Tibial nerve (tissue), 4 donors: ENCODE results near the gene PLXDC1. TPM values are rescaled to one million over a fixed set of nuclear protein-coding genes. Genes with fewer than 3 reads are reported as not detected.

Source experiments
- DNase-seq, 2 donors: peaks; one replicate each; pipeline ENCODE4 v3.0.0-alpha.2; 2019; ENCODE audit warnings: low spot score in 2 of 2
- H3K27ac ChIP-seq, 4 donors: fragments of 200-600 bp; sonication (generic) in 3 of 4; one replicate each; pipeline ENCODE4 v1.5.1; 2017 to 2019; ENCODE audit warnings: mild to moderate bottlenecking in 1 of 4
- H3K27me3 ChIP-seq, 2 donors: fragments of 200-600 bp; sonication (generic) in 1 of 2; one replicate each; pipeline versions ENCODE4 v1.5.1 to v1.6.0; 2017 to 2019
- H3K36me3 ChIP-seq, 3 donors: fragments of 200-600 bp; sonication (generic); one replicate each; pipeline ENCODE4 v1.5.1; 2018 to 2019
- H3K4me1 ChIP-seq, 4 donors: fragments of 200-600 bp; sonication (generic) in 3 of 4; one replicate each; pipeline ENCODE4 v1.5.1; 2017 to 2019
- H3K4me3 ChIP-seq, 4 donors: fragments of 200-600 bp; sonication (generic) in 3 of 4; one replicate each; pipeline ENCODE4 v1.5.1; 2017 to 2019; ENCODE audit warnings: mild to moderate bottlenecking in 1 of 4, moderate library complexity in 1 of 4
- H3K9me3 ChIP-seq, 4 donors: fragments of 200-600 bp; sonication (generic) in 3 of 4; one replicate each; pipeline ENCODE4 v1.5.1; 2017 to 2019
- CTCF ChIP-seq, 5 experiments: fragments of 200-600 bp in 3 of 5; fragments of 450-650 bp in 2 of 5; sonication (generic) in 3 of 5; IDR thresholded peaks; one replicate each; pipeline ENCODE4 v1.5.1; 2016 to 2019; ENCODE audit warnings: antibody characterized with exemption in 5 of 5, mild to moderate bottlenecking in 3 of 5, moderate library complexity in 2 of 5
- EP300 ChIP-seq, 2 donors: sonication (generic); formaldehyde crosslinking; IDR thresholded peaks; one replicate each; pipeline ENCODE4 v1.6.1; 2017; ENCODE audit warnings: antibody characterized with exemption in 2 of 2, mild to moderate bottlenecking in 1 of 2
- POLR2A ChIP-seq, 2 donors: fragments of 450-650 bp; IDR thresholded peaks; one replicate each; pipeline ENCODE4 v1.6.1; 2017; ENCODE audit warnings: antibody characterized with exemption in 2 of 2, mild to moderate bottlenecking in 2 of 2, moderate library complexity in 2 of 2
- WGBS, 2 donors: methylation state at CpG; one replicate each; pipeline ENCODE4 v1.1.5; 2018; 5-methylcytosine and 5-hydroxymethylcytosine counted together
- total RNA-seq, 4 donors: library from RNA; depleted of rRNA; stranded (reverse); fragments of >200 nt; gene quantifications; one replicate each; pipeline ENCODE4 v1.1.0, GENCODE V29; 2016

PLXDC1 gene
- total RNA-seq, 4 donors from 2014 or later, result 34.1 to 95.1 (median 42.4) TPM

GRCh38 chr17:39144416-39144840 is 7.0 kb downstream of the PLXDC1 start:
- H3K27me3 ChIP-seq, result no peaks in the 10 kb centered on the region
- 36 to 39% methylated on average over 9 of the region's 9 CpGs for WGBS, 2 donors
- DNase-seq, result peak; percentile 94 to 97
- H3K27ac ChIP-seq, result peak overlapping the region; percentile 45 to 87 (median 56)
- H3K36me3 ChIP-seq, result no peaks in the 10 kb centered on the region
- peaks cover 0 to 3% (median 0%) of the 10 kb centered on the region in 4 donors for H3K9me3 ChIP-seq
- H3K4me3 ChIP-seq, result no peak overlapping the region
- TF ChIP-seq CTCF (IDR thresholded peaks at IDR 0.05) (no peak), EP300 (IDR thresholded peaks at IDR 0.05) (peak in 1 of 2 donors; percentile 93), POLR2A (IDR thresholded peaks at IDR 0.05) (no peak)
- peaks cover 0 to 31% (median 5%) of the 10 kb centered on the region in 4 donors for H3K4me1 ChIP-seq

- peaks cover 0 to 3% (median 0%) of the 10 kb centered on the region in 4 donors for H3K9me3 ChIP-seq
- peak overlapping the region; percentile 45 to 87 (median 62) for H3K27ac ChIP-seq
- 52 to 58% methylated on average over 7 of the region's 7 CpGs for WGBS, 2 donors
- peak; percentile 52 to 70 for DNase-seq
- TF ChIP-seq POLR2A (IDR thresholded peaks at IDR 0.05), result no peak
- no peak for TF ChIP-seq CTCF (IDR thresholded peaks at IDR 0.05)
- peak in 1 of 2 donors; percentile 55 for TF ChIP-seq EP300 (IDR thresholded peaks at IDR 0.05)
- H3K4me1 ChIP-seq, result peaks cover 0 to 31% (median 5%) of the 10 kb centered on the region in 4 donors
- no peaks in the 10 kb centered on the region for H3K27me3 ChIP-seq
- H3K4me3 ChIP-seq, result no peak overlapping the region
- no peaks in the 10 kb centered on the region for H3K36me3 ChIP-seq
These were observed 7.8 kb downstream of the PLXDC1 start for GRCh38 chr17:39143552-39144093.

DNA sequence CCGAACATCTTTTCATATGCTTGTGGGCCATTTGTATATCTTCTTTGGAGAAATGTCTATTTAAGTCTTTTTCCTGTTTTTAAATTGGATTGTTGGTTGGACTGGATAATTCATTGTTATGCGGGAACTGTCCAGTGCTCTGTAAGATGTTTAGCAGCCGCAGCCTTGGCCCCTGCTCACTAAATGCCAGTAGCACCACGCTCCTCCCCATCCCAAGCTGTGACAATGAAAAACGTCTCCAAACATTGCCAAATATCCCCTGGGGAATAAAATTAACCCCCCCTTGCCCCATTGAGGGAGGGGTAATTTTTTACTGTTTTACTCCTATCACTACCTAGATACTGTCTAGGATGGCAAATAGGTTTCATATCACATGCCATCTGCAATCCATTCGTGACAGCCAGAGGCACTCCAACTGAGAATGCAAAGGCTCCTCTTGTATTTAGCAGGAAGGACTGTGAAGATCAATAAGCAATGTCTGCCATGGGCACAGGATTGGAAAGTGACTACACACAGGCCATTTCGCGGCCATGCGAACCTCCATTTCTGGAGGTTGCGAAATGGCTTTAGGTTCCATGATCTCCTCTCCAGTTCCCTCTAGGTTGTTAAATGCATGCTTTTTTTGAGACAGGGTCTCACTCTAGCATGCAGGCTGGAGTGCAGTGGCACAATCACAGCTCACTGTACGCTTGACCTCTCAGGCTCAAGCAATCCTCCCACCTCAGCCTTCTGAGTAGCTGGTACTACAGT is 9.3 kb downstream of the PLXDC1 start:
- DNase-seq, result no peak
- Histone ChIP-seq H3K36me3 (no peaks in the 10 kb centered on the region), H3K27ac (no peak overlapping the region), H3K27me3 (no peaks in the 10 kb centered on the region), H3K4me3 (no peak overlapping the region), H3K4me1 (peaks cover 0 to 25% (median 2%) of the 10 kb centered on the region in 4 donors), H3K9me3 (peaks cover 0 to 3% (median 0%) of the 10 kb centered on the region in 4 donors)
- TF ChIP-seq EP300 (IDR thresholded peaks at IDR 0.05) (no peak), CTCF (IDR thresholded peaks at IDR 0.05) (no peak), POLR2A (IDR thresholded peaks at IDR 0.05) (no peak)
- 88% methylated on average over 11 of the region's 11 CpGs for WGBS, 2 donors

DNA sequence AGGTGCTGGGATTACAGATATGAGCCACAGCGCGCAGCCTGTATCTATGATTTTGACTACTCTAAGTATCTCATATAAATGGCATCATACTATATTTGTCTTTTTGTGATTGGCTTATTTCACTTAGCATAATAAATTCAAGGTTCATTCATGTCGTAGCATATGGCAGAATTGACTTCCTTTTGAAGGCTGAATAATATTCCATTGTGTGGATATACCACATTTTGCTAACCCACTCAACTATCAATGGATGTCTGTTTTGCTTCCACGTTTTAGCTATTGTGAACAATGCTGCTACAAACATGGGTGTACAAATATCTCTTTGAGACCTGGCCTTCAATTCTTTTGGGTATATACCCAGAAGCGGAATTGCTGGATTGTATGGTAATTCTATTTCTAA is 10.1 kb downstream of the PLXDC1 start:
- Histone ChIP-seq H3K9me3 (peaks cover 0 to 3% (median 0%) of the 10 kb centered on the region in 4 donors), H3K27me3 (no peaks in the 10 kb centered on the region), H3K4me1 (peaks cover 0 to 24% (median 2%) of the 10 kb centered on the region in 4 donors), H3K36me3 (no peaks in the 10 kb centered on the region), H3K27ac (no peak overlapping the region), H3K4me3 (no peak overlapping the region)
- DNase-seq, result no peak
- TF ChIP-seq POLR2A (IDR thresholded peaks at IDR 0.05), result no peak
- no peak for TF ChIP-seq CTCF (IDR thresholded peaks at IDR 0.05)
- TF ChIP-seq EP300 (IDR thresholded peaks at IDR 0.05), result no peak
- WGBS, 2 donors, result 88 to 90% methylated on average over 5 of the region's 5 CpGs

DNA sequence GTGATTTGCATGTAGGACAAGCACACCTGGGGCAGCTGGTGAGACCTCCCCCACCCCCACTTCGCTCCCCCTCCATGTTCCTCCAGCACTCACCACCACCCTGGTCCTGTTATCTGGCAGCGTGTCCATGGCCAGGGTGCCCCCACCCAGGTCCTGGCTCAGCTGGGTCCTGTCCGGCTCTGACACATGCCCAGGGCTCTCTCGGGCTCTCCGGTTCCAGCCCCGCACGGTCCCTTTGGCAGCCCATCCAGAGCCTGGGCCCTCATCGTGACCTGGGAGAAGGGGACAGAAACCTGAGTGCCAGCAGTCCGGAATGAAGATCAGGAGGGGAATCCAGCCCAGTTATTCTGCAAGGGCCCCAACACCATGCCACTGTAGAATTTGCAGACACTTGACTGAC is 11.9 kb downstream of the PLXDC1 start:
- no peak overlapping the region for H3K27ac ChIP-seq
- no peak for DNase-seq
- no peak overlapping the region for H3K4me3 ChIP-seq
- H3K4me1 ChIP-seq, result peaks cover 0 to 16% (median 2%) of the 10 kb centered on the region in 4 donors
- TF ChIP-seq POLR2A (IDR thresholded peaks at IDR 0.05) (no peak), EP300 (IDR thresholded peaks at IDR 0.05) (no peak), CTCF (IDR thresholded peaks at IDR 0.05) (no peak)
- H3K36me3 ChIP-seq, result no peaks in the 10 kb centered on the region
- H3K27me3 ChIP-seq, result no peaks in the 10 kb centered on the region
- H3K9me3 ChIP-seq, result peaks cover 0 to 3% (median 0%) of the 10 kb centered on the region in 4 donors
- 88 to 94% methylated on average over 9 of the region's 9 CpGs for WGBS, 2 donors
